GM19099 (cell line): ENCODE data around the gene PMIS2.

Source experiments
- POLR2A ChIP-seq: IDR thresholded peaks from 3 replicates; pipeline ENCODE4 v1.6.1; 2011; ENCODE audit warnings: low read depth; ENCODE audit not compliant: insufficient read length; ENCODE audit errors: extremely low read depth

PMIS2 gene

DNA sequence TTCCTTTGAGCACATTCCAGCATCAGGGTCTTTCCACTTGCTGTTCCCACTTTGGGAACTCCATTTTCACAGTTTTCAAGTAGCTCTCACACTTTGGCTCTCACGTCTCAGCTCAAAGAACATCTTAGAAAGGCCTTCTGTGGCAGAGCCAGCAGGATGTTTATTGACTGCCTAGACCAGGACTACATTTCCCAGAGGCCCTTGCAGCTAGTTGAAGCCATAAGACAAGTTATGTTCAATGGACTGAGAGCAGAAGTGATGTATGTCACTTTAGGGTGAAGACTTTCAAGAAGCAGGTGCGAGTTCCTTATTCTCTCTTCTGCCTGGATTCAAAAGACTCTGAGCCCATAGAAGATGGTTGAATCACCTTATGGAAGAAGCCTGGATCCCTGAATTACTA lies 22.3 kb downstream of the PMIS2 start:
- TF ChIP-seq POLR2A = no peak

DNA sequence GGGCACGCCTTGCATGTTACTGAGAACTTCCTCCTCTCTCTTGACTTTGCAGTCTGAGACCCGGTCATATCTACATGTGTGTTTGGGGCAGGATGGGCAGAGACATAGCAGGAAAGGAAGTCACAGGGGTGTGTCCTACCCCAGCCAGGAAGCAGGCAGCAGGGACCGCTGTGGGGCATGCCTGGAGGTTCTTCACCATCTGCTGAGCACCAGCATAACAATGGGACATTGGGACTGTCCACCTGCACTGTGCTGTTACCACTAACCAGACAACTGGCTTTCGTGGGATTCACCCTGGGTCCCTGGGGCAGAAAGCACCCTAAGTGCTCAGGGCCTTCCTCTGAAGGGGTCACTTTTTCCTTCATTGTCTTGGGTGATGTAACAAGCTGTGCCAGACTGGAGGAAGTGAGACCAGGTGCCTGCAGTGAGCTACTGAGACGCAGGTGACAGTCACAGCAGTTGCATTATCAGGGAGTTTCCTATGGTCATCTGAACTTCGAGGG lies 23.9 kb downstream of the PMIS2 start:
- TF ChIP-seq POLR2A = peak; percentile 59

DNA sequence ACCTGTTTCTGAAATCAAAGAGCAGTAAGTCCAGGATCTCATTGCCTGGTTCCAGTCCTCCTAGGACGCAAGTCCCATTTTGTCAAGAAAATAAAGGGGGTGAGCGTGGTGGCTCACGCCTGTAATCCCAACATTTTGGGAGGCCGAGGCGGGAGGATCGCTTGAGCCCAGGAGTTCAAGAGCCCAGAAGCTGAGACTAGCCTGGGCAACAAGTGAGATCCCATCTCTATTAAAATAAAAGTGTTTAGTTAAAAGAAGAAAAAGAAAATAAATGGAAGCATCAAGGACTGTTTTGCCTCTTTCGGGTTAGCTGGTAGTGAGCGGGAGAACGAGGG lies 26.2 kb downstream of the PMIS2 start:
- no peak for TF ChIP-seq POLR2A

DNA sequence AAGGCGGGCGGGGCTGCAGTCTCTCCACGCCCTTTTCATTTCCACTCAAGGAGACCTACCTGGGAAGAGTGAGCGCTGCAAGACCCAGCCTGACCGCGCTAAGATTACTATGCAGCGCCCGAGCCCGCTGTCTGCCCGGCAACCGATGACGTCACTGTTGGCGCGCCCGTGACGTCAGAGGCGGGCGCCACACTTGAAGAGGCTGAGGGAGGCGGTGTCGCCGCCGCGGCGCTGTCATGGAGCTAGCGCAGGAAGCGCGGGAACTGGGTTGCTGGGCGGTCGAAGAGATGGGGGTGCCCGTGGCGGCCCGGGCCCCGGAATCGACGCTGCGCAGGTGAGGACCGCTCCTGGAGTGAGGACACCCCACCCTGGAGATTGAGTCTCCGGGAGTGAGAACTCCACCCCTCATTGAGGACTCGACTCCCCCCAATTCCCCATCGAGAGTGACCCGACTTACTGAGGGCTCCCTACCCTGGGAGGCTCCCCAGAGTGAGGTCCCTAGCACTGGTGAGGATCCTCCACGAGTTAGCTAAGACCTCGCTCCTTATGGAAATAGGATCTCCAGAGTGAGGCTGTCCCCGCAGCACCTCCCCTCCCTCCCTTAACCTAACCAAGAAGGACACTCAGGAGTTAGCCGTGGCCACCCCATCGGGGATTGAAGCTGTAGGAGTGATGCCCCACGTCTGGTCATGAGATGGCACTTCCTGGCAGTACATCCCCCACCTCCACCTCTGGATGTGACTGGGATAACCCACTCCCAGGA lies 26.8 kb downstream of the PMIS2 start, which contains the start of gene HAUS5:
Gene HAUS5 (plus strand): TSS at position 177 of the 763 bp plus-strand sequence. CDS start 60 bp downstream, at position 237.
- TF ChIP-seq POLR2A = peak; percentile 82

DNA sequence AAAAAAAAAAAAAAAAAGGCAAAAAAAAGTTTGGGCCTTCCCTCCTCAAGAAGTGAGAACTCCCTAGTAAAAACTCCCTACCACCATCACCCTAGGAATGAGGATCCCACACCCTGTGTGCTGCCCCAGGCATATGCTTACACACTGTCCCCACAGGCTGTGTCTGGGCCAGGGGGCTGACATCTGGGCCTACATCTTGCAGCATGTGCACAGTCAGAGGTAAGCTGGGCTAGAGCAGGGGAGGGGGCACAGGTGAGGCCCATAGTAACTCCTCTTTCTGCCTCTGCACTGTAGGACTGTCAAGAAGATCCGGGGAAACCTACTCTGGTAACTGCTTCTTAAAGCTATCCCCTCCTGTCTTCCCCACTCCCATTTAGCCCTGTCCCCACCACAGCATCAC lies 27.6 kb downstream of the PMIS2 start:
- TF ChIP-seq POLR2A = no peak

DNA sequence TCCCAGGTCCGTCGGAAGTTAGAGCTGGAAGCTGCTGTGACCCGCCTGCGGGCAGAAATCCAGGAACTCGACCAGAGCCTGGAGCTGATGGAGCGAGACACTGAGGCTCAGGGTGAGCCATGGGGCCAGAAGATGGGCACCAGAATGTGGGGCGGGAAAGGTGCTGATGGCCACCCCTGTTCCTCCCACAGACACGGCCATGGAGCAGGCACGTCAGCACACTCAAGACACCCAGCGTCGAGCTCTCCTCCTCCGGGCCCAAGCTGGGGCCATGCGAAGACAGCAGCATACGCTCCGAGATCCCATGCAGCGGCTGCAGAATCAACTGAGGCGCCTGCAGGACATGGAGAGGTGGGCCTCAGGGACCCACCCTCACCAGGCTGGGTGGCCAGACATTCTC lies 29.1 kb downstream of the PMIS2 start:
- no peak for TF ChIP-seq POLR2A

DNA sequence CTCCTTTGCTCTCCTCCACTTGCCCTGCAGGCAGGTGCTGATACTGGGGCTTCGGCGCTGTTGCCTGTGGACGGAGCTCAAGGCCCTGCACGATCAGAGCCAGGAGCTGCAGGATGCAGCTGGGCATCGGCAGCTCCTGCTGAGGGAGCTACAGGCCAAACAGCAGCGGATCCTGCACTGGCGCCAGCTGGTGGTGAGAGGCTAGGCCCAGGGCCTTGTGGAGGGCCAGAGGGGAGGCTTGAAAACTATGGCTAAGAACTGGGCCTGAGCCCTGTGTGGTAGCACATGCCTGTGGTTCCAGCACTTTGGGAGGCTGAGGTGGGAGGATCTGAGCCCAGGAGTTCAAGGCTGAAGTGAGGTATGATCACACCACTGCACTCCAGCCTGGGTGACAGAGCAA lies 32.9 kb downstream of the PMIS2 start:
- no peak for TF ChIP-seq POLR2A

DNA sequence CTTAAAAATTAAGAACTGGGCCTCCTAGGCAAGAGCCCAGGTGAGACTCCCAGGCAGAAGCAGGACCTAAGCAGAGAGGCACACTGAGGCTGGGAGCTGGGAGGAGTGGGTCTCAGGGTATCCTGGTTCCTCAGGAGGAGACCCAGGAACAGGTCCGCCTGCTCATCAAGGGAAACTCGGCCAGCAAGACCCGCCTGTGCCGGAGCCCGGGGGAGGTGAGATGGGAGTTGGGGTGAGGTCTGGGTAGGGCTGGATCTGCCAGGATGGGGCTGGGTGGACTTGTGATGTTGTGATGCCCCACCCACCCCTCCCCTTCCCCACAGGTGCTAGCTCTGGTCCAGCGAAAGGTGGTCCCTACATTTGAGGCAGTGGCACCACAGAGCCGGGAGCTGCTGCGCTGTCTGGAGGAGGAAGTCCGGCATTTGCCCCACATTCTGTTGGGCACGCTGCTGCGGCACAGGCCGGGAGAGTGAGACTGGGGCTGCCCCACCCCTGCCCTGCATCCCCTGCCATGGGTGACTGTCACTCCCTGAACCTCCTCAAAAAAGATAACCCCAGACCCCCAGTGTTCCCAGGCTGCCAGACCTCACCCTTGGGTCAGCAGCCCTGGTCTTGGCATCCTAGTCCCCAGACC lies 33.4 kb downstream of the PMIS2 start:
- no peak for TF ChIP-seq POLR2A

DNA sequence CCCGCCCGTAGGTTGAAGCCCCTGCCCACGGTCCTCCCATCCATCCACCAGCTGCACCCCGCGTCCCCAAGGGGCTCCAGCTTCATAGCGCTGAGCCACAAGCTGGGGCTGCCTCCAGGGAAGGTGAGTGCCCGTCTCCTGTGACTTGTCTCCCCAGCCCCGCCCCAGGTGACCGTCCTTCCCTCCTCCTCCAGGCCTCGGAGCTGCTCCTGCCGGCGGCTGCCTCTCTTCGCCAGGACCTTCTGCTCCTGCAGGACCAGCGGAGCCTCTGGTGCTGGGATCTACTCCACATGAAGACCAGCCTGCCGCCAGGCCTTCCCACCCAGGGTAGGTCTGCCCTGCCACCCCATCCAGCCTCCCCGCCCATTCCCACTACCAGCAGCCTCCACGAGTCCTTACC lies 34.0 kb downstream of the PMIS2 start:
- no peak for TF ChIP-seq POLR2A

DNA sequence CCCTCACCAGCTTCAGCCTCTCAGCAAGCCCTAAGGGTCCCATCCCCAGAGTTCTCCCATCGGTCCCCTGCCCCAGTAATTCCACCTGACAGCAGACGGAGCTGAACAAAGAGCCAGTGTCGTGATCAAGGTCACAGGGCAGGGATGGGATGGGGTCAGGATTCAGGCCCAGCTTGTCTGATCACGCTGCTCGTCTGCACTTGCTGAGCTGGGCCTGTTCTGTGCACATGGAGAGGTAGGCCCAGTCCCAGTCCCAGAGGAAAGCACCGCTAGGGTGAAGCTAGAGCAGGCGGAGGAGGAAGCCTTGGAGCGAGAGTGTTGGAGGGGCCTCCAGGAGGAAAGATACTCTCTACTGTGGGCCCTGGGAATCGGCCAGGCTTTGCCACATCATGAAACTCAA lies 35.7 kb downstream of the PMIS2 start:
- no peak for TF ChIP-seq POLR2A

DNA sequence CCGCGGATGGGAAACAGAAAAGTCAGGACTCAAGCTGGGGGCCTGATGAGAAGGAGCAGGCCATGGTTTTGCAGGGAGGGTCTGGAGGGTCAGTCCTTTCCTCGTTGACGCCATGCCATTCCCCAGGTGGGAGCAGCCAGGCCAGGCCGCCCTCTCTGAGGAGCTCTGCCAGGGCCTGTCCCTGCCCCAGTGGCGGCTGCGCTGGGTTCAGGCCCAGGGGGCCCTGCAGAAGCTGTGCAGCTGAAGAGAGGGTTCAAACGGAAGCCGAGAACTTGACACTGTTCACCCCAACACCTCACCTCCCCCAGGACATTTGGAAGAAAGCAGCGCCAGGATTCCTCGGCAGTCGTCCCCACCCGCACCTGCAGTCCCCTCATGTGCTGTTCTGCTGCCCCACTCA lies 36.8 kb downstream of the PMIS2 start:
- no peak for TF ChIP-seq POLR2A

DNA sequence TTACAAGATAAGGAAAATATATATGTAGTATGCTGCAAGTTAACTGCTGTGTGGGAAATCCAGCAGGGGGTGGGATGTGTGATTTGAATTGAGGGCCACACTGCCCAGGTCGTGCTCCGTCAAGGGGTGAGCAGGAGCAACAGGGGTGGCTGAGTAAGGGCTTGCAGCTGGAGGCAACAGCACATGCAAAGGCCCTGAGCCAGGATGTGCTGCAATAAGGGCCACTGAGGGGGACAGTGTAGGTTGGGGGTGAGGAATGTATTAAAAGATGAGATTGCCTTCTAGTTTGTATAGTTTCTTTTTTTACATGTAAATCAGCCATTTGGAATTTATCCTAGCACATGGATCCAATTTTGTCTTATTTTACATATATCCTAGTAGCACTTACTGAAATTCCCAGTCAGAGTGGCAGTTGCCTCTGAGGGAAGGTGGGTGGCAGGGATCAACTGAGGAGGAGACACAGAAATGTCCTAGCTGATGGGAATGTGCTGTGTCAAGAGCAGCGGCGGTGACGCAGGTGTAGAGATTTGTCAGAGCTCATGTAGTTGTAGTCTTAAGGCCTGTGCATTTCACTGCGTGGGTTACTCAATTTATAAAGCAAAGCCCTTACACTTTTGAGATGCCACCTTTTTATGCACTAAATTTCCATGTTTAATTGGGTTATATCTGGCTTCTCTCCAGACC lies 37.5 kb downstream of the PMIS2 start:
- TF ChIP-seq POLR2A = no peak

DNA sequence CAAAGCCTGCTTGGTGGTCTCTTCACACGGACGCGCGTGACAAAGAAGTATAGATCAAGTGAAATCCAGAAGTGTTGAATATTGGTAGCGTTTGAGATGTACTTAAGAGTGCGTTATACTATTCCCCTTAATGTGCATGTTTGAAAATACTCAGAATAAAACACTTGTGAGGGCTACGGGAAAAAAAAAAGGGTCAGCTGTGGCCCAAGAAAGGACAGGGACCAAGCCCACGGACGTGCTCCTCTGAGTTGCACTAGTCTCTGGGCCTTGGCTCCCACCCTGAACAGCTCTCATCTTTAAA lies 42.2 kb downstream of the PMIS2 start:
- no peak for TF ChIP-seq POLR2A

DNA sequence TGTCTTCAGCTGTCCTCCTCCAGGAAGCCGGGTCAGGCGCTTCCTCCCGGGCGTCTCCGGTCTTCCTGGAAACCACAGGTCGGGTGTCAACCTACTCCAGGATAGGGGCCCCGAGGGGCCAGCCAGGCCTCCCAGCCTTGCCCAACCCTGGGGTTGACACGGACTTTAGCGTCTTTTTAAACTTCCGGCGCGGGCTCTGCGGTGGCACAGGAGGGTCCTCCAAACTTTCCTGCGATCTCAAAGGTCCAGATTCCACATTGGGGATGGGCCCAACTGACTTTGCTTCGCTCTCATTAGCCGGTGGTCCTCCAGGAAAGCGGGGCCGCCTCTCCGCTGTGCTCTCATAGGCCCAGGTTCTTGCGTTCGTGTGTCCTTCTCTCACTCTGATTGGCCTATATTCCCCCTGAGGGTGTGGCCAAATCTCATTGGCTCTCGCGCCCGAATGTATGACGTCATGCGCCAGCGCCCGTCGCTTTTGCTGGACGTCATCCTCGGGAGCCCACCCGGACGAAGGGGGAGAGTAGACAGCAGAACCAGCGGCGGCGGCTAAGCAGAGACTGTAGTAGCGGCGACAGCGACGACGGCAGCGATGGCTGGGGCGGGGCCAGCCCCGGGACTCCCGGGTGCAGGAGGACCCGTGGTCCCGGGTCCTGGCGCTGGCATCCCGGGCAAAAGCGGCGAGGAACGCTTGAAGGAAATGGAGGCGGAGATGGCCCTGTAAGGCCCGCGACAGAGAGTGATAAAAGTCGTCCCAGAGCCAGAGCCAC lies 42.8 kb downstream of the PMIS2 start, which contains the start of gene RBM42:
Gene RBM42 (plus strand): TSS at position 472 of the 767 bp plus-strand sequence. CDS start 118 bp downstream, at position 590.
- TF ChIP-seq POLR2A = peak; percentile 61

DNA sequence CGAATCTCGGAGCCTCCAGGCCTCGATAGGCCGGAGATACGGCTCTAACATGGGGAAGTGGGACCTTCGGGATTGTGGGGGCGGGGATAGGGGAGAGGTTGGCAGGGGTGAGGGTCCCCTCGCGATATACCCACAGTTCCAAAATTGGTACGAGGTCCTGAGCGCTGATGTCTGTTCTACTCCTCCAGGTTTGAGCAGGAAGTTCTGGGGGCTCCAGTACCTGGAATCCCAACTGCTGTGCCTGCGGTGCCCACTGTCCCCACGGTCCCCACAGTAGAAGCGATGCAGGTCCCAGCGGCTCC lies 43.3 kb downstream of the PMIS2 start:
- no peak for TF ChIP-seq POLR2A
